KOPT-K1 (cell line): ENCODE results near the gene TCEA2.
"Not testable (repeated sequence)": the region's sequence is repeated elsewhere in the genome, so short reads cannot be mapped to it uniquely, and the experiment has no call there.

Experiments used
- H3K27ac ChIP-seq: fragments of 200-600 bp; sonication (generic); 2 replicates; pipeline ENCODE4 v1.5.1; 2016; ENCODE audit warnings: antibody characterized with exemption, mild to moderate bottlenecking, low read depth, low read length; ENCODE audit not compliant: poor library complexity, severe bottlenecking
- H3K36me3 ChIP-seq: fragments of 200-600 bp; sonication (generic); 2 replicates; pipeline ENCODE4 v1.5.1; 2017; ENCODE audit warnings: antibody characterized with exemption, mild to moderate bottlenecking, low read length, moderate library complexity; ENCODE audit not compliant: insufficient read depth
- H3K9me3 ChIP-seq: fragments of 200-600 bp; sonication (generic); 2 replicates; pipeline ENCODE4 v1.5.1; 2017; ENCODE audit warnings: antibody characterized with exemption, low read length, mild to moderate bottlenecking; ENCODE audit not compliant: insufficient read depth, poor library complexity, severe bottlenecking

Gene TCEA2

DNA sequence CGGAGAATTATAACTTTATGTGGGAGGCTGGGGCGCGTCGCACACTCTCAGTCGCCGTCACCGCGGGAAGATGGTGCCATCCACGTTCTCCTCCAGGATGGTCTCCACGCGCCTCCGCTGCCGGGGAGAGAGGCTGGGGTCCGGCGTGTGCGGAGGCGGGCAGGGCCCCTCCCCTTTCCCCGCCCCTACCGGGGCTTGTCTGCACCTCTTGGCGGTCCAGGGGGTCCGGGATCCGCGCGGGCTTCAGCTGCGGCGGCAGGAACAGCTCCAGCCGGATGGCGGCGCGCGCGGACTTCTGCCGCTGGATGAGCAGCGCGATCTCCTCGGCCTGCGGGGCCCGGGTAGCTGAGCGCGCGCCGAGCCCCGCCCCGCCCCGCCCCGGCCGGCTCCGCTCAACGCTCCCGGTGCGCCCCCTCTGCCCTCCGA, 20.4 kb downstream of the TCEA2 start:
- H3K9me3 ChIP-seq = peaks cover 15% of the 10 kb centered on the region
- no peak overlapping the region for H3K27ac ChIP-seq
- H3K36me3 ChIP-seq = no peaks in the 10 kb centered on the region

- no peak within 1 kb of the TSS for H3K27ac ChIP-seq
- no peaks in the 10 kb centered on the region for H3K36me3 ChIP-seq
- peaks cover 15% of the 10 kb centered on the region for H3K9me3 ChIP-seq
Observed at GRCh38 chr20:64083804-64084684, 21.0 kb downstream of the TCEA2 start, which contains the start of gene LKAAEAR1. Gene LKAAEAR1, minus strand, starts transcription at chr20:64084398. Its CDS starts 179 bp downstream, at chr20:64084219.

- peaks cover 15% of the 10 kb centered on the region for H3K9me3 ChIP-seq
- no peaks in the 10 kb centered on the region for H3K36me3 ChIP-seq
- H3K27ac ChIP-seq = no peak overlapping the region
Observed at GRCh38 chr20:64084685-64085152, 21.7 kb downstream of the TCEA2 start.

DNA sequence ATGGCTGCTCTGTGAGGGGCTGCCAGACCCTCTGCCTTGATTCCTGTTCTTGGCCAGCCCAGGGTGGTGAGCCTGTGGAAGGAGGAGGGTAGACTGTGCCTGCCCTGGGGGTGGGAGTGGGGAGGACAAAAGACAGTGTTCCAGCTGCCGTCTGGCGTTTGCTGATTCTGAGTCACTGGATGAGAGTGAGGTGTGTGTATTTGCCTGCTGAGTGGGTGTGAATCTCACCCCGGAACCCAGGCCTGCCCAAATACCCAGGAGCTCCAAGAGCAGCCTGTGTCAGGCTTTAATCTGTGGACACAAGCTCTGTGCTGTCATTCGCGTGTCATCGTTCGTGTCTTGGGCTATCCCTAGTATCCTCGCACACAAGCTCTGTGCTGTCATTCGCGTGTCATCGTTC, 23.8 kb downstream of the TCEA2 start:
- H3K36me3 ChIP-seq = no peaks in the 10 kb centered on the region
- H3K27ac ChIP-seq = no peak overlapping the region
- peaks cover 15% of the 10 kb centered on the region for H3K9me3 ChIP-seq

- not testable (repeated sequence) for H3K27ac ChIP-seq, H3K36me3 ChIP-seq
- peaks cover 15% of the 10 kb centered on the region for H3K9me3 ChIP-seq
Observed at GRCh38 chr20:64087226-64087825, 24.3 kb downstream of the TCEA2 start.

DNA sequence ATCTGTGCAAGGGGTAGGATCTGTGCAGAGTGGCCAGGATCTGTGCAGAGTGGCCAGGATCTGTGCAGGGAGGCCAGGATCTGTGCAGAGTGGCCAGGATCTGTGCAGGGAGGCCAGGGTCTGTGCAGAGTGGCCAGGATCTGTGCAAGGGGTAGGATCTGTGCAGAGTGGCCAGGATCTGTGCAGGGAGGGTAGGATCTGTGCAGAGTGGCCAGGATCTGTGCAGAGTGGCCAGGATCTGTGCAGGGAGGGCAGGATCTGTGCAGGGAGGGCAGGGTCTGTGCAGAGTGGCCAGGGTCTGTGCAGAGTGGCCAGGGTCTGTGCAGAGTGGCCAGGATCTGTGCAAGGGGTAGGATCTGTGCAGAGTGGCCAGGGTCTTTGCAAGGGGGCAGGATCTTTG, 25.6 kb downstream of the TCEA2 start:
- H3K27ac ChIP-seq, H3K36me3 ChIP-seq: not testable (repeated sequence)
- peaks cover 15% of the 10 kb centered on the region for H3K9me3 ChIP-seq

- Histone ChIP-seq H3K27ac (no peak overlapping the region), H3K9me3 (peaks cover 15% of the 10 kb centered on the region), H3K36me3 (no peaks in the 10 kb centered on the region)
Observed at GRCh38 chr20:64090165-64090564, 27.2 kb downstream of the TCEA2 start.

DNA sequence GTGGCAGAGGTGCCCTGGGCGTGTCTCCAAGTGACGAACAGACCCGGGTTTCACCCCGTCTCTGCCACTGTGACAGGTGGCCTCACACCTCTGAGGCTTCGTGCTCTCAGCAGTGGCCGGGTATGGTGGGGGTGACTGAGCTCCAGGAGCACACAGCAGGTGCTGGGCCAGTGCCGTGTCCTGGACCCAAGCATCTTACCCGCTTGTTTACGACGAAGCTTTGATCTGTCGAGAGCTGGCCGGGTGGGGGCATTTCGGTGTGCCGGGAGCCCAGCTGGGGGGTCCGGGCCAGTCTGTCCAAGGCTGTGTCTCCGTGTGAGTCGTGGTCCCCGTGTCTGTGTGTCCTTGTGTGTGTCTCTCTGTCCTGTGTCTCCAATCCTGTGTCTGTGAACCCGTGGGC, 28.3 kb downstream of the TCEA2 start:
- Histone ChIP-seq H3K27ac (no peak overlapping the region), H3K9me3 (peaks cover 15% of the 10 kb centered on the region), H3K36me3 (no peaks in the 10 kb centered on the region)

GRCh38 chr20:64091770-64092169, 28.8 kb downstream of the TCEA2 start:
- H3K36me3 ChIP-seq = no peaks in the 10 kb centered on the region
- peaks cover 12% of the 10 kb centered on the region for H3K9me3 ChIP-seq
- H3K27ac ChIP-seq = no peak overlapping the region

DNA sequence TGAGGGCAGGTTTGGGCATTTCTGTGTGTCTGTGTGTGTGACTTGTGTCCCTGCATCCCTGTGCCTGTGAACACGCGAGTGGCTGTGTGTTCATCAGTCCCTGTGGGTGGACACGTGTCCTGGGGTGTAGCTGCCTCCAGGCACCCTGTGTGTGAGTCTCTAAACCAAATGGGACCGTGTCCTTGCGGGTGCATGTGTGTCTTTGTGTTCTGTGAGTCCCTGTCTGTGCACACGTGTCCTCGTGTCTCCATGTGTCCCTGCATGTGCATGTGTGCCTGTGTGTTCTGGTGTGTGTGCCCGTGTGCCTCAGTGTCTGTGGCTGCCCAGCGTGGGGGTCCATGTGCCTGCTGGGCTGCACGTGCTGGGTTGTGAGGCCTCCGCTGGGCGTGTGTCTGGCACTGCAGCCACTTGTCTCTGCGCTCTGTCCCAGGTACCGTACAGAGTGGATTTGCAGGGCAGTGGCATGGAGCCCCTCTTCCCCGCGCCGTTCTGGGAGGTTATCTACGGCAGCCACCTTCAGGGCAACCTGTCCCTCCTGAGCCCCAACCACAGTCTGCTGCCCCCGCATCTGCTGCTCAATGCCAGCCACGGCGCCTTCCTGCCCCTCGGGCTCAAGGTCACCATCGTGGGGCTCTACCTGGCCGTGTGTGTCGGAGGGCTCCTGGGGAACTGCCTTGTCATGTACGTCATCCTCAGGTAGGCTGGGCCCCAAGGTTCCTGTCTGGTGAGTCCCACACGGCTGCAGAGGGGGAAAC, 29.4 kb downstream of the TCEA2 start:
- H3K9me3 ChIP-seq = peaks cover 8% of the 10 kb centered on the region
- H3K36me3 ChIP-seq = no peaks in the 10 kb centered on the region
- H3K27ac ChIP-seq = no peak overlapping the region

GRCh38 chr20:64093013-64093503, 30.1 kb downstream of the TCEA2 start:
- Histone ChIP-seq H3K9me3 (peaks cover 1% of the 10 kb centered on the region), H3K27ac (no peak overlapping the region), H3K36me3 (no peaks in the 10 kb centered on the region)

DNA sequence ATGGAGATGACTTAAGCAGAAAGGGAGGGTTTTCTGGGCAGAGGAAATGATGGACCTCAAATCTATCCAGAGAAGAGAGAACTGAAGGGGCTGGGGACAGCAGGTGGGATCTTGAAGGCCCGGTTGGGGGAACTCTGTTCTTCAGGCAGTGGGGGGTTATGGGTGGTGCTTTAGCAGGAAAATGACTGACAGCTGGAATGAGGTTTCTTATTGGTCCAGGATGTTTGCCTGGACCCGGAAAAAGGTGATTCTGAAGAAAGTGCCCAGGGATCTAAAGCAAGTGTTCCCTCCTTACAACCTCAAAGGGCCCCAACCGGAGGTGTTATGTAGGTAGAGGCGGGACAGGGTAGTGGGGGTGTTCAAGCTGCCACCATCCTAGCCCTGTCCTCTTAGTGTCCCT, 32.5 kb downstream of the TCEA2 start:
- Histone ChIP-seq H3K27ac (no peak overlapping the region), H3K9me3 (no peaks in the 10 kb centered on the region), H3K36me3 (no peaks in the 10 kb centered on the region)

DNA sequence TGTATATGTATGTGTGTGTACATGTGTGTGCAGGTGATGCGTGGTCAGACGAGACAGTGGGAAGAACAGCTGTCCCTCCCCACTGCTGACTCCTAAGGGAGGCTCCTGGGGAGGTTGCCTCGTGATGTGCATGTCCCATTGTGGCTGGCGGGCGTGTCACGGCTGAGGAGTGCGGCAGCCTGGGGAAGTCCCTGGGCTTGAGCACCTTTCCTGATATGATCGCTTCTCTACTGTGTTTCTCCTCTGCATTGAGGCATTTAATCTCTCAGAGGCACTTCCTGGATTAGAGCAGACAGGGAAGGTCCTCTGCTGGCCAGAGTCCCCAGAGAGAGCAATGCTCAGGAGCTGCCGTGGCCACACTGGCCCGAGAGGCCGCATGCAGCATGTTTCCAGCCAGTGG, 32.9 kb downstream of the TCEA2 start:
- Histone ChIP-seq H3K36me3 (no peaks in the 10 kb centered on the region), H3K27ac (no peak overlapping the region), H3K9me3 (no peaks in the 10 kb centered on the region)

GRCh38 chr20:64096535-64096934, 33.5 kb downstream of the TCEA2 start:
- H3K27ac ChIP-seq = no peak overlapping the region
- no peaks in the 10 kb centered on the region for H3K36me3 ChIP-seq
- no peaks in the 10 kb centered on the region for H3K9me3 ChIP-seq

DNA sequence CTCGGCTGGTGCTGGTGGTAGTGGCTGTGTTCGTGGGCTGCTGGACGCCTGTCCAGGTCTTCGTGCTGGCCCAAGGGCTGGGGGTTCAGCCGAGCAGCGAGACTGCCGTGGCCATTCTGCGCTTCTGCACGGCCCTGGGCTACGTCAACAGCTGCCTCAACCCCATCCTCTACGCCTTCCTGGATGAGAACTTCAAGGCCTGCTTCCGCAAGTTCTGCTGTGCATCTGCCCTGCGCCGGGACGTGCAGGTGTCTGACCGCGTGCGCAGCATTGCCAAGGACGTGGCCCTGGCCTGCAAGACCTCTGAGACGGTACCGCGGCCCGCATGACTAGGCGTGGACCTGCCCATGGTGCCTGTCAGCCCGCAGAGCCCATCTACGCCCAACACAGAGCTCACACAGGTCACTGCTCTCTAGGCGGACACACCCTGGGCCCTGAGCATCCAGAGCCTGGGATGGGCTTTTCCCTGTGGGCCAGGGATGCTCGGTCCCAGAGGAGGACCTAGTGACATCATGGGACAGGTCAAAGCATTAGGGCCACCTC, 35.5 kb downstream of the TCEA2 start:
- Histone ChIP-seq H3K36me3 (no peaks in the 10 kb centered on the region), H3K27ac (no peak overlapping the region), H3K9me3 (no peaks in the 10 kb centered on the region)
